ENCODE results near the gene SSH3.
A peak's percentile ranks its signal among the peaks of the same experiment; 100 is the strongest.

Gene SSH3

GRCh38 chr11:67268081-67268961 is 35.0 kb upstream of the SSH3 start:
- DNase-seq = peak; percentile 74

GRCh38 chr11:67268962-67269268 is 34.4 kb upstream of the SSH3 start:
- DNase-seq = peak; percentile 5

GRCh38 chr11:67269401-67270255 is 33.7 kb upstream of the SSH3 start:
- no peak for DNase-seq

GRCh38 chr11:67270256-67271204 is 32.8 kb upstream of the SSH3 start:
- DNase-seq = peak; percentile 57

GRCh38 chr11:67271205-67271540 is 32.2 kb upstream of the SSH3 start:
- DNase-seq = no peak

DNA sequence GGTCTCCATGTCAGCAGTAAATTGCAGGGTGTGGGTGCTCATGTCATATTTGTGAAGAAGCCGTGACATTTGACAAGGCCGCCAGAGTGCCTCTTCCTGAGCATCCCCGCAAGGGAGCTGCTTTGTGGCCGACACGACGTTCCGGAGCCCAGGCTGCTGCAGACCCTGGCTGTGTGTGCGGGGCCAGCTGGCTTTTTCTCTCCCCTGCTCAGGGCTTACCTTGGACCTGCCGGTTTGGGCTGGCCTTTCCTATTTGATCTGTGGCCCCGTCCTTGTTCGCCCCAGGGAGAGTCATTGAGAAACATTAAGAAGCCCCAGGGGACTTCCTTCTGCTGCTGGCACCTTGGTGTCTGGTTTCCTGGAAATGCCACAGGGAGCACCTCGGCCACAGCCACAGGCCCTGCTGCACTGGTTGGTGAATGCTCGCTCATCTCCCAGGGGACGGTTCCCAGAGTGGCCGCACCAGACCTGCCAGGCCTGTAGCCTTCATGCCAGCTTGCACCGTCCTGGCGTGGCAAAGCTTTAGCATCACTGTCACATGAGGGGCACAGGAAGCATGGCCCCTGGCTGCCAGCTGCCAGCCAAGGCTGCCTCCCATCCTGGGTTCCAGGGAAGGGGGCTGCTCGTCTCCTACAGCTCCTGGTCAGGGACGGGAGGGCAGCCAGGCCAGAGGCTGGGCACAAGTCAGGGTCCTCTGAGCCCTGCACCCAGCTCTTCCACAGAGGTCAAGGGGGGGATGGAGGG is 31.6 kb upstream of the SSH3 start:
- peak; percentile 70 for DNase-seq

DNA sequence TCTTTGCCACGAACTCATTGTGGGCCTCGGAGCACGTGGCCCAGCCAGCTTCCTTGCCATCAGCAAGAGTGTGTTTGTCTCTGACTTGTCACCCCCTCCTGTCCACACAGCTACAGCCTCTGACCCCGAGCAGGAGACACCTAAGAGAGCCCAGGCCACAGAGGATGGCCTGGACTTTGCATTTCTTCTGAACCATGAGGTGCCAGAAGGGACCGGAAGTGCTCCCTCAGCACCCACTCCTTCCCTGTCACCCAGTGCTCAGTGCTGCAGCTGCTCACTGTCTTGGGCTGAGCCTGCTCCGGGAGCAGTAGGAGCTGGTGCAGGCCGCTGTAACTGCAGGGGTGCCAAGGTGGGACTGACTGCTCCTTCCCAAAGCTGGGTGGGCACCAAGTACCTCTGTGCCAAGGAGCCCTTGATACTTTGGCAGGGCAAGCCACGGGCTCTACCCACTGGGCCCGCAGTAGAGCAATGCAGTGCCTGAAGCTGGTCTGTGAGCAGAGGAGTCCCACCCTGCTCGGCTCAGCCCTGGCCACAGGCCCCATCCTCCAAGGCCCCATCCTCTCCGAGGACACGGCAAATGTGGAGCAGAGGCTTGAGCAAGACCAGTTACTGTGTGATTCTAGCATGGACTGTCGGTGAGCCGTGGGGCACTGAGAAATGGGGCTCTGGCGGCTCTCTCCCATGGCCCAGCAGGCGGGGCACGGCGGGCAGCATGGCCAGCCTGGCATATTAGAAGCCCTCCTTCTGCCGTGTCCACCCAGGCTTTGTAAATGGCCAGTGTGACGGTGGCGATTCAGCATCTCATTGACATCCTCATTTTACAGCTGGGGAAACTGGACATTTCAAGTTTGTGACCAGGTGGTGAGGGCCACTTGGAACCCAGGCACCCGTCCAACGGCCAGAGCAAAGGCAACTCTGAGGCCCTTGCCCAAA is 30.7 kb upstream of the SSH3 start:
- DNase-seq = peak; percentile 51

- DNase-seq = no peak
Measured at GRCh38 chr11:67273260-67273990, 29.9 kb upstream of the SSH3 start.

DNA sequence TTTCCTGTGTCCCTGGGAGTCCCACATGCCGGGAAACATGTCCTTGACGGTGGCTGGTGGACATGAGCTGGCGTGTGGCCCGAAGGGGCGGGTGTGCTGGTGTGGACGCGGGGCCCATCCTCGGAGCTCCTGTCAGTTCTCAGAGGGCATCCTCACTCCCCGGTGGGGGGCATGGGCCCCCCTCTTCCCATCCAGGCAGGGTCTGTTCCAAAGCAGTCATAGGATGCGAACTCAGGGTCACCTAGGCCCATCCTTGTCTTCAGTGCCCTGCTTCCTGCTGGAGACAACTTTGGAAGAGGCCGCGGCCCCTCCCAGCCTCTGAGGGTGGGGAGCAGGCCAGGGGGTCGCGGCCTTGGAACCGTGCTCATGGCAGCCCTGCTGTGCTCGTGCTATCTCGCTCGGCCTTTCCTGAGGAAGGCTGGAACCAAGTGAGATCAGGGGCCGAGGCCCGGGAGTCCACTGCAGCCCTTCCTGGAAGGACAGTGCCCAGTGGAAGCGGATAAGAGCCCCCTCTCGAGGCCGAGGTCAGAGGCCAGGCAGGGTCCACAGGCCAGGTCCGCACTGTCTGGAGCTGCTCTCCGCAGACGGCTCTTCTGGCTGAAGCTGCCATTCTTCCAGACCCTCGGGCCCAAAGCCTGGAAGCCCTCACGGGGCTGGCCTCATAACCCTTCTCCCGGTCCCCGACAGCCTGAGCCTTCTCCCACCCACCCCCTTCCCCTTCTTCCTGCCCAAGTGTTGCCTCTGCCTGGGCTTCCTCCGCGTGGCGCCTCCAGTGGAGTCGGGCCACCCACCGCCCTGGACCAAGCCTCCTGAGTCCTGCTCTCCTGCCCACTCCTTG is 28.3 kb upstream of the SSH3 start:
- DNase-seq = peak; percentile 20

- DNase-seq = peak; percentile 33
Measured at GRCh38 chr11:67275606-67276409, 27.5 kb upstream of the SSH3 start.

GRCh38 chr11:67276781-67277230 is 26.5 kb upstream of the SSH3 start:
- peak; percentile 58 for DNase-seq

GRCh38 chr11:67277231-67277961 is 25.9 kb upstream of the SSH3 start:
- peak; percentile 96 for DNase-seq

GRCh38 chr11:67278135-67278938 is 25.0 kb upstream of the SSH3 start:
- peak; percentile 18 for DNase-seq

- peak; percentile 3 for DNase-seq
Measured at GRCh38 chr11:67278939-67279588, 24.3 kb upstream of the SSH3 start.

DNA sequence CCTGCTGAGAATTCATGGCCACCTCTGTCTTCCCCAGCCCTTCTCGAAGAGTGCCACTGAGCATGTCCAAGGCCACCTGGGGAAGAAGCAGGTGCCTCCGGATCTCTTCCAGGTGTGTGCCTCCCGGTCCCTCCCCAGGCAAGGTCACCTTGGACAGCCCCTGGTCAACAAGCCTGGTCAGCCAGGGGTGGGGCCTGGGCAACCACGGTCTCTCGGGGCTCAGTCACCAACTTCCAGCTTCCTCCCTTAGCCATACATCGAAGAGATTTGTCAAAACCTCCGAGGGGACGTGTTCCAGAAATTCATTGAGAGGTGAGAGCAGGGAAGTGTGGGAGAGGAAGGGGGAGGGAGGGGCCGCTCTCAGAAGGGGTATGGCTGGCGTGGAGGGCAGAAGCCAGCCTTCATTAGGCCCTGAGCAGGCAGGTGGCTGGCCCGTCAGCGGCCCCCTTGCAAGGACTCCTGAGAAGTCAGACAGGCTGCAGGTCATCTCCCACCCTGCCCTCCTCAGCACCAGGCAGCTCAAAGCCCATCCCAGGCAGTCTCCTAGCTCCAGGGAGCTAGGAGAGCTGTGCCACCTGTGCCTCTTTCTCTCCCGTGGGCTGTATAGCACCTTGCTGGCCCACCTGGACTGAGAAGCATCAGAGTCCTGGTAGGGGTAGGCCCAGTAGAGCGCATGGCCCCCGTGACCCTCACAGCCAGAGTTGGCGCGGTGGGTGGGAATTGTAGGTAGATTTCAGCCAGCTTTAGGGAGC is 23.6 kb upstream of the SSH3 start:
- DNase-seq = peak; percentile 3

Data from CD4-positive, alpha-beta T cell treated with Interleukin-17A for 4 hours (primary cell).